HG02840 (cell line): Measurements from ENCODE around the gene VSTM2B.

Experiments used
- ATAC-seq: cut with Tn5 transposase; IDR thresholded peaks from one replicate; pipeline ENCODE4 v1.9.1; 2021; ENCODE audit warnings: mild to moderate bottlenecking, moderate library complexity, moderate number of reproducible peaks; ENCODE audit not compliant: unreplicated experiment, low FRiP score

The VSTM2B gene

DNA sequence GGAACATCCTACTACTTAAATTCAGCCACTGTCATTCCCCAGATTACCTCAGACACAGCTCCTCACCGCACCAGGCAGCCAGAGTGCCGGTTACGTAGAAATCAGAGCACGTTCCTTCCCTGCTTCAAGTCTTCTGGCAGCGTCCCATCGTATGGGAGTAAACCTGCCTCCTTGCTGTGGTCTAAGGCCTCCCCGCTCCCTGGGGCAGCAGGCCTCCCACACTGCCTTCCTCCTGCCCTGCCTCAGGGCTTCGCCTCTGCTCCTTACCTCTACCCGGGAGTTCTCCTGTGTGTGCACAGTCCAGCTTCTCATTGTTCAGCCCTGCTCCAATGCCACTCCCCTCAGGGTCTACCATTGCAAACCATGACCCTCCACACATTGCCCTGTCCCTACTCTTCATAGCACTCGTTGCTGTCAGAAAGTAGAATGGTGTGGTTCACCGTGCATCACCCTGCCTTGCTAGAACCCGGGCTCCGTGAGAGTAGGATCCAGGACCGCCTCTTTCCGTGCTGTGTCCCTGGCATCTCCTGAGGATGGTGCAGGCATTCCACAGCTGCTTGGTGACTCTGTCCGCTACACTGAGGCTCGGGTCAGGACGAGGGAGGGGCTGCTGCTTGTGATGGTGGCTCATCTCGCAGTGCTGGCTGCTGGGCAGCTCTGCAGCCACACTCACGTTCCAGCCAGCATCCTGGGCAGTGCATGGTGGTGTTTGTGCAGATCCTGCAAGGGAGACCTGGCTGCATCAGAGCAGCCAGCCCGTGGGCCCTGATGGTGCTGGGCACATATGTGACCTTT lies 87.2 kb downstream of the VSTM2B start:
- no peak for ATAC-seq

DNA sequence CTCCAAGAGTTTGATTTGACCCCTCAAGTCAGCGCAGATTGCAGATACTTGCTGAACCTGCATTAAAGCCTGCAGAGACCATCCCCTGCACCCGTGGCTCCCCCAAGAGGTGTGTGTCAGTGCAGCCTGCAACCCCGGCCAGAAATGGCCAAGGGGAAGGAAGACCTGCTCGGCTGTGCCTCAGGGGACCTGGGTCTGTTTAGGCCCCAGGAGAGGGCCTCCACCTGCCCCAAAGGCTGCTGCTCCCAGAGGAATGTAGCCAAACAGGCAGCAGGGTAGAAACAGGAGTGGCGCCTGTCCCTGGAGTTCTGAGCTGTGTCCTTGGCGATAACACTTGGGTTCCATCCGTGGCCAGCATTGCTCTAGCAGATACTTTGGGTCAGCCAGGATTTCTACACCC lies 88.3 kb downstream of the VSTM2B start:
- no peak for ATAC-seq
